MM.1S (cell line): ENCODE results near the gene ARHGAP8.

Experiments
- DNase-seq: peaks from one replicate; pipeline ENCODE4 v3.0.0-alpha.2; 2015
- H2AFZ ChIP-seq: fragments of 300-600 bp; sonication (generic); 2 replicates; pipeline ENCODE4 v1.6.0; 2016; ENCODE audit warnings: antibody characterized with exemption, low read length
- H3F3A ChIP-seq: fragments of 300-600 bp; sonication (generic); 2 replicates; pipeline ENCODE4 v1.6.1; 2016; ENCODE audit warnings: mild to moderate bottlenecking, antibody characterized with exemption, low read length, moderate library complexity, mixed read lengths; ENCODE audit not compliant: insufficient read depth
- H3K27ac ChIP-seq: fragments of 300-600 bp; sonication (generic); 2 replicates; pipeline ENCODE4 v1.5.1; 2016; ENCODE audit warnings: mild to moderate bottlenecking, low read length
- H3K27me3 ChIP-seq: fragments of 300-600 bp; sonication (generic); replicated peaks from 2 replicates; pipeline ENCODE4 v1.6.0; 2016; ENCODE audit warnings: low read length; ENCODE audit not compliant: insufficient read depth
- H3K36me3 ChIP-seq: fragments of 300-600 bp; sonication (generic); replicated peaks from 2 replicates; pipeline ENCODE4 v1.6.1; 2016; ENCODE audit warnings: mild to moderate bottlenecking, low read length, mixed read lengths; ENCODE audit not compliant: insufficient read depth
- H3K4me1 ChIP-seq: fragments of 300-600 bp; sonication (generic); 2 replicates; pipeline ENCODE4 v1.6.1; 2016; ENCODE audit warnings: low read length, mixed read lengths
- H3K4me2 ChIP-seq: fragments of 300-600 bp; sonication (generic); 2 replicates; pipeline ENCODE4 v1.6.0; 2016; ENCODE audit warnings: low read depth, low read length
- H3K4me3 ChIP-seq: fragments of 300-600 bp; sonication (generic); 2 replicates; pipeline ENCODE4 v1.5.1; 2016; ENCODE audit warnings: low read length, mixed read lengths
- H3K79me2 ChIP-seq: fragments of 300-600 bp; sonication (generic); 2 replicates; pipeline ENCODE4 v1.6.1; 2016; ENCODE audit warnings: mixed run types, low read length, mixed read lengths
- H3K9ac ChIP-seq: fragments of 300-600 bp; sonication (generic); 2 replicates; pipeline ENCODE4 v1.6.1; 2016; ENCODE audit warnings: low read length, mixed read lengths
- H3K9me2 ChIP-seq: fragments of 300-600 bp; sonication (generic); replicated peaks from 2 replicates; pipeline ENCODE4 v1.6.1; 2016; ENCODE audit warnings: mild to moderate bottlenecking, low read length, mixed read lengths; ENCODE audit not compliant: insufficient read depth
- H3K9me3 ChIP-seq: fragments of 300-600 bp; sonication (generic); replicated peaks from 2 replicates; pipeline ENCODE4 v1.6.1; 2016; ENCODE audit warnings: mild to moderate bottlenecking, low read length, mixed read lengths; ENCODE audit not compliant: insufficient read depth
- H4K20me1 ChIP-seq: fragments of 300-600 bp; sonication (generic); 2 replicates; pipeline ENCODE4 v1.6.1; 2016; ENCODE audit warnings: mild to moderate bottlenecking, low read length, moderate library complexity, mixed read lengths; ENCODE audit not compliant: insufficient read depth
- CTCF ChIP-seq: fragments of 300-600 bp; sonication (generic); IDR thresholded peaks from 2 replicates; pipeline ENCODE4 v1.5.1; 2016; ENCODE audit warnings: antibody characterized with exemption, low read length, mixed read lengths
- EZH2 ChIP-seq: fragments of 300-600 bp; sonication (generic); optimal IDR thresholded peaks from 2 replicates; pipeline ENCODE3; 2017; ENCODE audit warnings: low read depth, mild to moderate bottlenecking, antibody characterized with exemption, low read length, mixed read lengths
- EZH2phosphoT487 ChIP-seq: fragments of 300-600 bp; sonication (generic); IDR thresholded peaks from 2 replicates; pipeline ENCODE4 v1.6.1; 2018; ENCODE audit warnings: antibody characterized with exemption, low read length

ARHGAP8 gene

GRCh38 chr22:44764373-44764772, 12.0 kb downstream of the ARHGAP8 start:
- H3K4me3 ChIP-seq: no peak overlapping the region
- TF ChIP-seq CTCF: no peak
- no peak for TF ChIP-seq EZH2
- no peak for TF ChIP-seq EZH2phosphoT487
- no peaks in the 10 kb centered on the region for H3K79me2 ChIP-seq

GRCh38 chr22:44764974-44765373, 12.6 kb downstream of the ARHGAP8 start:
- no peak overlapping the region for H3K9ac ChIP-seq
- TF ChIP-seq CTCF: no peak
- no peak for TF ChIP-seq EZH2phosphoT487
- no peak for TF ChIP-seq EZH2
- H3K27me3 ChIP-seq: peaks cover 96% of the 10 kb centered on the region
- DNase-seq: no peak
- H3F3A ChIP-seq: no peaks in the 10 kb centered on the region
- no peaks in the 10 kb centered on the region for H4K20me1 ChIP-seq
- H3K36me3 ChIP-seq: no peaks in the 10 kb centered on the region
- H3K4me1 ChIP-seq: no peaks in the 10 kb centered on the region
- H2AFZ ChIP-seq: no peak overlapping the region
- no peak overlapping the region for H3K4me2 ChIP-seq
- H3K9me2 ChIP-seq: no peaks in the 10 kb centered on the region
- H3K9me3 ChIP-seq: no peaks in the 10 kb centered on the region
- no peak overlapping the region for H3K4me3 ChIP-seq
- H3K27ac ChIP-seq: no peak overlapping the region
- H3K79me2 ChIP-seq: no peaks in the 10 kb centered on the region

More at GRCh38 chr22:44764373-44764772, 12.0 kb downstream of the ARHGAP8 start:
- H3K9me3 ChIP-seq: no peaks in the 10 kb centered on the region
- no peaks in the 10 kb centered on the region for H3K9me2 ChIP-seq
- DNase-seq: no peak
- H3K4me1 ChIP-seq: no peaks in the 10 kb centered on the region
- H3F3A ChIP-seq: no peaks in the 10 kb centered on the region
- H3K27me3 ChIP-seq: peaks cover 96% of the 10 kb centered on the region
- H3K36me3 ChIP-seq: no peaks in the 10 kb centered on the region
- H3K27ac ChIP-seq: no peak overlapping the region
- H3K9ac ChIP-seq: no peak overlapping the region
- H3K4me2 ChIP-seq: no peak overlapping the region
- H4K20me1 ChIP-seq: no peaks in the 10 kb centered on the region
- no peak overlapping the region for H2AFZ ChIP-seq

DNA sequence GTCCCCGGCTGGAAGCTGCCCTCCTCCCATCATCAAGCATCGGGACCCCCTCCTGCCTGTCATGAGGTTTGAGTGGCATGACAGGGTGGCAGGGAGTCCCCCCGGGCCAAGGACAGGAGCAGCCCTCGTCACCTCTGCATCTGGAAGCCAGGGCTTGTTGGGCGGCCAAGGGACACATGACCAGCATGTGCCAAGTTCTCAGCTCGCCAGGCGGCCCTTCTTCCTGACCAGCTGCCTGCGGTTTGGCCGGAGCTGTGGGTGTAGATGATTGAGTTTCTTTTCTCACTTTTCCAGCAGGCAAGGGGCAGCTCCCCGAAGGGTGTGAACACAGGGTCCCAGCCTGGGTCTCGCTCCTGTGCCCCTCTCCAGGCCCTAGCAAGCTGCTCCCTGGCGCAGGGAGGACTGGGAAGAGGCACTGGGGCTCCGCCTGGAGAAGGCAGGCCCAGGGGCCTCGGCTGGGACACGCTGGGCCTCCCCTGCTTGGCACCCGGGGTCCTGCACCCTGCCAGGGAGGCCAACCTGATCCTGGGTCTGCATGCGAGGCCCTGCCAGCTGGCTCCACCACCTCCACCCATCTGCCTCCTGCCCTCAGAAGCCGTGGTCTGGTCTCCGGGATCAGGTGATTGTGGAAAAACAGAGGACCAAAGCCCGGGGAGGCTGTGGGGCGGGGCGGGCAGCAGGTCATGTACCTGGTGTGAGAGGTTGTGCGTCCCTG, 13.4 kb downstream of the ARHGAP8 start:
- no peak overlapping the region for H3K9ac ChIP-seq

More for the DNA sequence above, 13.4 kb downstream of the ARHGAP8 start:
- peaks cover 96% of the 10 kb centered on the region for H3K27me3 ChIP-seq
- H3K4me1 ChIP-seq: no peaks in the 10 kb centered on the region
- H3F3A ChIP-seq: no peaks in the 10 kb centered on the region
- no peak for DNase-seq
- no peaks in the 10 kb centered on the region for H3K79me2 ChIP-seq
- H3K4me2 ChIP-seq: no peak overlapping the region
- H3K36me3 ChIP-seq: no peaks in the 10 kb centered on the region
- H4K20me1 ChIP-seq: no peaks in the 10 kb centered on the region
- H3K27ac ChIP-seq: no peak overlapping the region
- H3K4me3 ChIP-seq: no peak overlapping the region
- TF ChIP-seq EZH2 (no peak), CTCF (no peak), EZH2phosphoT487 (no peak)
- H3K9me3 ChIP-seq: no peaks in the 10 kb centered on the region
- H2AFZ ChIP-seq: no peak overlapping the region
- H3K9me2 ChIP-seq: no peaks in the 10 kb centered on the region
